NCI-H146 treated with DMSO at 0.1 percent for 48 hours (cell line): ENCODE data around the gene OSBPL1A.
"Not testable (repeated sequence)": the region's sequence is repeated elsewhere in the genome, so short reads cannot be mapped to it uniquely, and the experiment has no call there.

Experiments used
- DNase-seq: peaks from one replicate; lab custom pipeline; 2025; ENCODE audit not compliant: unreplicated experiment; lab: John Stamatoyannopoulos, UW

The OSBPL1A gene

DNA sequence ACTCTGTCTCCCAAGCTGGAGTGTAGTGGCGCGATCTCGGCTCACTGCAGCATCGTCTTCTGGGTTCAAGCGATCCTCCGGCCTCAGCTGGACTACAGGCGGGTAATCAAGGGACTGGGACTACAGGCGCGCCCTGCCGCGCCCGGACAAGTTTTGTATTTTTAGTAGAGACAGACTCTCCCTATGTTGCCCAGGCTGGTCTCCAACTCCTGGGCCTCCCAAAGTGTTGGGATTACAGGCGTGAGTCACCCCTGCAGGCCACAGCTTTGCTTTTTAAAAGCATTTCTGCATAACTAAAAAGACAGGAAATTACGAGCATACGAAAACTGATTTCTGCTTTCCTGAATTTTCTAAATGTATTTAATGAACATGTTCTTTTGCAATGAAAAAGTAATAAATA is 916 bp upstream of the OSBPL1A start:
- DNase-seq: no peak

DNA sequence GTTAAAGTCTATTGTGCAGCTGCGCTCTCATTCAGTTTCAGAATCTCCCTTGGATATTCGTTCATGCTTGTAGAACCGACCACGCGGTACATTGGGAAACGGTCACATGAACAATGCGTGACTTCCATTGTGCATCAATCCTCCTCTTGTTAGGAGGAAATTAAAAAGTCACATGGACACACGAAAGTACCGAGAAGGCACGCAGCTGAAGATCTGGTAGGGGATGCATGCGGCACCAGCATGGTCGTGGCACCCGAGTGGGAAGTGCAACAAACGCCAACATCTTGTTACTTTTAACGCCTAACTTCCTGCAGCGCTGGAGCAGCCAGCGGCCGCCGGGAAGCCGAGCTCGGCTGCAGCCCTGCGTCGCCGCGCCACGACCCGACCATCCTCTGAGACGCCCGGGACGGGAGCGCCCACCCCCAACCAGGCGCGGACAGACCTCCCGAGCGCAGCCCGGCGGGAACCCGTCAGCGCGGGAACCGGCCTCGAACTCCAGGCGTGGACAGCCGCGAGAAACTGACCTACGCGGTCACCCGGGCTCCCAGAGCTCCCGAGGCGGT is 412 bp downstream of the OSBPL1A start:
- peak; percentile 87 for DNase-seq

DNA sequence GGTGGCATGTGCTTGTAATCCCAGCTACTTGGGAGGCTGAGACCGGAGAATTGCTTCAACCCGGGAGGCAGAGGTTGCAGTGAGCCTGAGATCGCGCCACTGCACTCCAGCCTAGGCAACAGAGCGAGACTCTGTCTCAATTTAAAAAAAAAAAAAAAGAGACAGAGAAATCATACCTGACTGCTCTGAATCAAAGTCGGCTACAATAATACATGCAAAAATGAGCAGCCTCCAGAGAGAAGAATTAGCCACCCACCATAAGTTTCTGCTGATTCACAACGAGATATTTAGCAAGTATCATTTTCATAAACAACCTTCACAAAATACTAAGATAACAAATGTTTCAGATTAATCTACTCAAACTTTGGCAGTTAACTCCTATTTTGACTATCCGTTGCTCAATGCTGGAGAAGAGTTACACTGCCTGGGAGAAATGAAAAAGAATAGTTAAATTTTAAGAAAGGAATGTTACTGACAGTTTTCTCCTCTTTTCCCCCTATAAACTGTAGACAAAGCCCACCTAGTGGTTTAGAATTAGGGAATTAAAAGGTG is 1.5 kb downstream of the OSBPL1A start:
- DNase-seq: no peak

DNA sequence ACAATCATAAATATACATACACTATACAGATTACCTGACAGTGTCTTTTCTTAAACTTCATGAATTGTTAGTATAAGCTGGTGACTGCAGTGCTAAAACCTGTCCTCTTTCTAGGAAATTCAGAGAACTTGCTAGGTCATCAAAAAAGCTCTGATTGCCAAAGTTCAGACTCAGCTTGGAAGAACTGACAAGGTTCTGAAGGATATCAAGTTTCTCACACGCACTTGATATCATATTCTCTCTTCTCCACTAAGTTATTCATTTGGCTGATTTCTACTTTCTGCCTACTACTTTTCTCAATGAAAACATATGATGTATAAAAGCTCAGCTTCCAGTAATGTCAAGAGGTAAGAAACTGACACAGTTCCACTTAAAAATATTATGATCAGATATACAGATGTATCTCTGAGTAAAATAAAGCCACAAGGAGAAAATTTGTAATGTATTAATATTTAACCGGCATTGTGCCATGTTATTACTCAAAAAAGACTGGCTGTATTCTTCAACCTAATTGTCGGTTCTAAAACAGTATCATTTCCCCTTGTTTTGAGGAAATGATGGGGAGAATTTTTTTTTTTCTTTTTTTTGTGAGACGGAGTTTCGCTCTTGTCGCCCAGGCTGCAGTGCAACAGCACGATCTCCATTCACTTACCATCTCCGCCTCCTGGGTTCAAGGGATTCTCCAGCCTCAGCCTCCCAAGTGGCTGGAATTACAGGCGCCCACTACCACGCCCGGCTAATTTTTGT is 2.4 kb downstream of the OSBPL1A start:
- DNase-seq: no peak

DNA sequence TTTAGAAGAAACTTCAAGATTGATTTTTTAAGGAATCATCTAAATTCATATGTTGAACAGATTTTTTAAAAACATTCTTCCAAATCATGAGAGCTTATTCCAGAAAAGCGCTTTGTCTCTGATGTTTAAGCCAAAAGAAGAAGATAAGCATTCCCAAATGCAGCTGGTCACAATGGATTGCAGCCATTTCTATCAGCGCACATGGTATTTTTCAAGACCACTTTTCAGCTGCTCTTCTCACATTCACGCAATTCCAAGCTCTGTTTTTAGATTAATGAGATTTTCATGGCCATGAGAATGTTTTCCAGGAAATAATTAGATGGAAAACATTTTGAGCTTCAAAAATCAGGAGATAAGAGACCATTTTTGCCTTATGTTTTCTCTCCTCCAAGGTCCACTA is 8.7 kb downstream of the OSBPL1A start:
- DNase-seq: no peak

DNA sequence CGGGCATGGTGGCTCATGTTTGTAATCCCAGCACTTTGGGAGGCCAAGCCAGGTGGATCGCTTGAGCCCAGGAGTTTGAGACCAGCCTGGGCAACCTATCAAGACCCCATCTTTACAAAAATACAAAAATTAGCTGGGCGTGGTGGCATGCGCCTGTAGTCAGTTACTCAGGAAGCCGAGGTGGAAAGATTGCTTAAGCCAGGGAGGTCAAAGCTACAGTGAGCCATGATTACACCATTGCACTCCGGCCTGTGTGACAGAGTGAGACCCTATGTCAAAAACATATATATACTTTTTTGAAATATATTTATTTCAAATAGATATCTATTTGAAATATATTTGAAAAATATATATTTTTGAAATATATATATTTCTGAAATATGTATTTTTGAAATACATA is 10.9 kb downstream of the OSBPL1A start:
- no peak for DNase-seq

DNA sequence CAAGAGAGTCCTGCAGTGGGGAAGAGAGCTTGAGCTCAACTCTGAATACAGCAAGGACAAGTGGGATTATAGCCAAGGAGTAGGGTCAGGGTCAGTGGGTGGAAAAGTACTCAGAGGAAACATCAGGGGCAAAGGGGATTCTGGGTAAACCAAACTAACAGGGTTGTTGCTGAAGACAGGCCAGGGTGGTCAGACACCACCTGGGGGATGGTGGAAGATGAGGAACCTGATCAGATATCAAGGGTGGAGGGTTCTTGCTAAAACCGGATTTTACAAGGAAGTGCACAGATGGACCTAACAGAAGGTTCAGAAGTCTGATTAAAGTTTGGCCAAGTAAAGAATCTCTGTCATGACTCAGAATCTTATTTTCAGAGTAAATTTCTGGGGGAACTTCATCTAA is 16.5 kb downstream of the OSBPL1A start:
- DNase-seq: no peak

DNA sequence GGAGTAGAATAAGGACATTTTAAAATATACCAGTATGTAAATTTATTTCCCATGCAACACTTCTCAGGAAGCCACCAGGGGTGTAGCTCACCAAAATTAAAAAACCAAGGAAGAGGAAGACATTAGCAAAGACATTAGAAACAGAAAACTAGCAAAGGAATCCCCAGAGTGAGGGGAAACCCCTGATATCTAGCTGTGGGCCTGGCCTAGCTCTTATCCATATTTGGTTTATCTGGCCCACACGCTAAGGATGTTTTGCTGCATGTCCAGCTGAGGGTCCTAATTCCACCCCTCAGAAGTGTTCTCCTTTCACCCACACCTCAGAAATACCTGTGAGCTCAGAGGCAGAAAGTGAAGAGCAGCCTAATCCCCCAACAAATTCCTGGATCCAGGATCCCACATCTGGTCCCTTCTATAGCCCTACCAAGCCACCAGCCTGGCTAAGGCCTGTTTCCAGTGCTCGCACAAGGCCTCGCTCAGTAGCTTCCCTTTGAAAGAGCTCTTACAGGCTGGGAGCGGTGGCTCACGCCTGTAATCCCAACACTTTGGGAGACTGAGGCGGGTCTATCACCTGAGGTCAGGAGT is 17.4 kb downstream of the OSBPL1A start:
- DNase-seq: no peak

DNA sequence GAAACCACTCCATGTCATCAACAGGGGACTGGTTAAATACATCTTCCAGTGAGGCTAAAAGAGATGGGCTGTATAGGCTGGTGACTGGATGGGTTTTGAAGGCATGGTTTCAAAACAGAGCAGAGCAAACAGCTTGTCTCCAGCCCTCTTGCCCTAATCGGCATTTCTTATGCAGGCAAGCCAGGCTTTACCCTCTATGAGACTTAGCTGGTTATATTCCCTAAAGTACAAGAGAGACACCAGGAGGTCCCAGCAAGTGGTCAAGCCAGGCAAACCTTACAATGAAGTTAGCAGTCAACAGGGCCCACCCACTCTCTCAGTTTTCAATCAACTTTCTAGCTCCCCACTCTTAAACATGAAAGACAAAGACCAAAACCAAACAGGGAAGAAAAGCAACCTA is 19.0 kb downstream of the OSBPL1A start:
- no peak for DNase-seq

DNA sequence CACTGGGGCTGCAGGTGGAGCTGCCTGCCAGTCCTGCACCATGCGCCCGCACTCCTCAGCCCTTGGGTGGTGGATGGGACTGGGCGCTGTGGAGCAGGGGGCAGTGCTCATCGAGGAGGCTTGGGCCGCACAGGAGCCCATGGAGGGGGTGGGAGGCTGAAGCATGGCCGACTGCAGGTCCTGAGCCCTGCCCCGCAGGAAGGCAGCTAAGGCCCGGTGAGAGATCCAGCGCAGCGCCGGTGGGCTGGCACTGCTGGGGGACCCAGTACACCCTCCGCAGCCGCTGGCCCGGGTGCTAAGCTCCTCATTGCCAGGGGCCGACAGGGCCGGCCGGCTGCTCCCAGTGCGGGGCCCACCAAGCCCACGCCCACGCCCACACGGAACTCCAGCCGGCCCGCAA is 21.1 kb downstream of the OSBPL1A start:
- not testable (repeated sequence) for DNase-seq

DNA sequence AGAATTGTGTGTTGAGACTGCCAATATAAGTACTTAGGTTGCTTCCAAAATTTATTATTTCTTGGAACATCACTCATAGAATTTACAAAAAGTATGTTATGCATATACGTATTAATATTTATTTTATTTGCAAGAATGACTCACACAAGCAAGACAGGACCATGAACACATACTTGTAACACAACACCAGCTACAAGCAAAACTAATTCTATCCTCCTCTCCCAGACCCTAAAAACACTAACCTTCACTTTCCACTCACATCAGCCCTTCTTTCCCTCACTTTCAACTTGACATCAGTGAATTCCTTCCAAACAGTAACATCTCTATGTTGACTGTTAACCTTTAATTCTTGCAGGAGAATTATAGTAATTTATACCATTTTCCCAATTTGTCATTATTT is 24.3 kb downstream of the OSBPL1A start:
- no peak for DNase-seq

DNA sequence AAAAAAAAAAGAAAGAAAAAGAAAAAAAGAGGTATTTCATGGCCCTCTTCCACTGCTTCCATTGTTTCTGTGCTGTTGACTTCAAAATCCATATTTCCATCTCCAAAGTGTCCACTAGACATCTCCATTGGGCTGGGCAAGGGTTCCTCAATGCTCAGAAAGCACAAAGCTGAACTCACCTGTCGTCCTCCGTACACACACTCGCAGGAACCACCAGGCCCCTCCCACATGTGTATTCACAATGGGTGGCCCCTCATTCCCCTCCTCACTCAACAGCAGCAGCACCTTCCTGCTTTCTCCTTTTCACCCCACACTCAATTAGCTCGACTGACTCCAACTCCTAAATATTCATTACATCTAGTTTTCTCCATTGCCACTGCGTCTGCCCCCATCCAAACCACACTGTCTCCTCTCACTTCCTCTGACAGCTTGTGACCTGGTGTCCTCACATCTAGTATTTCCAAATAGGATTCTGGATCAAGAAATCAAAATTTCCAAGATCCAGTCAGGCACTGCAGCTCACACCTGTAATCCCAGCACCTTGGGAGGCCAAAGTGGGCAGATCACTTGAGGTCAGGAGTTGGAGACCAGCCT is 25.2 kb downstream of the OSBPL1A start:
- DNase-seq: no peak

DNA sequence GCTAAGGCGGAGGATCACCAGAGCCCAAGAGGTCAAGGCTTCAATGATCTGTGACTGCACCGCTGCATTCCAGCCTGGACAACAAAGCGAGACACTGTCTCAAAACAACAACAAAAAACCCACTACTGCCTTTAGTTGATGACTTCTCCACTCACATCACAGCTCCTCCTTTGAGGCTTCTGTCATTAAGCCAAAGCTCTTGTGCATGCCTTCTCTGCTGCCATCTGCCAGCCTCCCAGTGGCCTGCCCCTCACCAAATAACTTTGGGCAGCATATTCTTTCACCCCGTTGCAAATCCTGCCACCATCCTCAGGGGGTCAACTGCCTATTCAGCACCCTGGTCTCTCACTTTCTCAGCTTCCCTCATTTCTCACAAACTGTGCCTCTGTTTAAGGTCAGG is 27.5 kb downstream of the OSBPL1A start:
- no peak for DNase-seq

DNA sequence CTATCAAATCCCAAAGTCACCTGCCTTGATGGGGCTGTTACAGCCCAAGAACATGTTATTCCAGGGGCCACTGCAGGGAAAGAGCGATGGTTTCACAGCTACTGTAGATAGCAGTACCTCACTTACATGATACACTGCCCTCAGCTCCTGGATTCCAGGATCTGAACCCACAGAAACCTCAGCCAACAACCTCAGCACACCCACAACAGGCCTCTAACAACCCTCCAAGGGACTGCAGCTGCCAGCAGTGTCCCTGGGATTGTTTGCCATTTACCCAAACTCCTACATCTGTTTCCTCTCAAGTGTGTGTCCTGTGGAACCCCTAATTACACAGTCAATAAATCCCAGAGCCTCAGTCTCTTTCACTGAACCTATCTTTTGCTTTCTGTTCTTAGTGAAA is 28.2 kb downstream of the OSBPL1A start:
- DNase-seq: no peak

DNA sequence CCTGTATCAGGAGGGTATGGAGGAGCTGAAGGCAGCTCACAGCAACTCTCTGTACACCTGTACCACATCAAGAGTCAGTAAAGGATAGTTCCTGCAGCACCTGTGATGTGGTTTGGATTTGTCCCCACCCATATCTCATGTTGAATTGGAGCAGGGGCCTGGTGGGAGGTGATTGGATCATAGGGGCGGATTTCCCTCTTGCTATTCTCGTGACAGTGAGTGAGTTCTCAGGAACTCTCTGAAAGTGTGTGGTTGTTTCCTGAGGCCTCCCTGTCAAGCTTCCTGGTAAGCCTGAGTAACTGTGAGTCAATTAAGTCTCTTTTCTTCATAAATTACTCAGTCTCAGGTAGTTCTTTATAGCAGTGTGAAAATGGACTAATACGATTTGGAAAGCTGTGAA is 28.9 kb downstream of the OSBPL1A start:
- no peak for DNase-seq

DNA sequence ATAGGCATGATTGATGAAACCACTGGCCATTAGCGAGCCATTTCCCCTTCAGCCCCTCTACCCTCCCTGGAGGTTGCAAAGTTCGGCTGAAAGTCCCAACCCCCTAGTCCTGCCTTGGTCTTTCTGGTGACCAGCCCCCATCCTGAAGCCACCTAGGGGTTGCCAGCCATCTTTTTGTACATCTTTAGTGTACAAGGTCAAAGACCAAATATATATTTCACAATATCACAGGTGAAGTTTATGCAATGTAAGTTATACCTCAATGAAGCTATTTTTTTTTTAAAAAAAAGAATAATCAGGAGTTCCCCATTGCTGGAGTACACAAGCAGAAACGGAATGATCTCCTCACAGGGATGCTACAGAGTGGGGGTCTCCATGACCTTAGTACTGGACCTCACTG is 31.3 kb downstream of the OSBPL1A start:
- no peak for DNase-seq

DNA sequence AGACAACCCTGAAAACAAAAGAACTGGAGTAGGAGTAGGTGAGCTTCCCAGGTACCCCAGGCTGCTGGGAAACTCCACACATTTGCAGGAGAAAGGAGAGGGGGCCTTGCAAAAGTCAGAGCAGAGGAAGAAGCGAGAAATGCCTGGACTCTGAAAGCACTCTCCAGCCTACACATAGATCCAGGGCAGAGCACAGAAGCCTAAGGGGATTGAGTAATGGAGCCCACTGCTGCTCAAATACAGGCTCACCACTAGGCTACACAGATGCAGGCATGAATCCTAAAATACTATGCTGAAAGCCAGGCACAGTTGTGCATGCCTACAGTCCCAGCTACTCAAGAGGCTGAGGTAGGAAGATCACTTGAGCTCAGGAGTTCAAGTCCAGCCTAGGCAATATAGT is 33.4 kb downstream of the OSBPL1A start:
- no peak for DNase-seq

DNA sequence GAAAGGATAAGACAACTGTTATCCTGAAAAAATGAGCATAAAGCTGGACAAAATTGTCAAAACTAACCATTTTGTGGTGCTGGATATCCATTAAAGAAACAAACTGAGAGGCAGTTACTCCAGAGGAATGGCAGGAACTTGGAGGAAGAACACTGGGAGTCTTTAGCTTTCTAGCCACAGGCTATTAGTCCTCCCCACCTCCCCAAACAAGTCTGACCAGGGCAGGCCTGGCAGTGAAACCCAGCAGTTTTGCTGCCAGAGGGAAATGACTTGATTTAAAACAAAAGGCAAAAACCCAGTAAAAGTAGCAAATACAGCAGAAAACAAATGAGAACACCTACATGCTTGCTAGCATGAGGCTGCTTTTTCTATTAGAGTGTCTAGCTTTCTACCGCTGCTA is 34.9 kb downstream of the OSBPL1A start:
- DNase-seq: no peak

DNA sequence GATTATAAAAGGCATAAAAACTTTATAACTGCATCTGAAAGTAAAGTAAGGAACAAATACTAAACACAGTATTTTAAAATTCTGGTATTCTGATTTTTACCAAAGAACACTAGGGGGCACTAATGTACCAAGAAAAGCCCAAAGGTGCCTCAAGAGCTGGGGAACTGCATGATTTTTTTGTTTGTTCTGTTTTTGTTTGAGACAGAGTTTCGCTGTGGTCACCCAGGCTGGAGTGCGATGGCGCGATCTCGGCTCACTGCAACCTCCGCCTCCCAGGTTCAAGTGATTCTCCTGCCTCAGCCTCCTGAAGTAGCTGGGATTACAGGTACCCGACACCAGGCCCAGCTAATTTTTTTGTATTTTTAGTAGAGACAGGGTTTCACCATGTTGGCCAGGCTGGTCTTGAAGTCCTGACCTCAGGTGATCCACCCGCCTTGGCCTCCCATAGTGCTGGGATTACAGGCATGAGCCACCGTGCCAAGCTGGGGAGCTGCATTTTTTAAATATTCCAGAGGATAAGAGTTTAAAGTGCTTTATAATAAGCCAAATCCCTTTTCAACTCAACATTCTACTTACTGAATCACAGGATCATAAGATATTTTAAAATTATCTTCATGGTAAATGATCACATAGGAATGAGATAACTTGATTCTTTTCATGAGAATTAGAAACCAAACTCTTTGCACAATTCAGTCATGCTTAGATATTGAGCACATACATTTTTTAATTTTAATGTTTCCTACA is 37.7 kb downstream of the OSBPL1A start:
- peak; percentile 76 for DNase-seq

DNA sequence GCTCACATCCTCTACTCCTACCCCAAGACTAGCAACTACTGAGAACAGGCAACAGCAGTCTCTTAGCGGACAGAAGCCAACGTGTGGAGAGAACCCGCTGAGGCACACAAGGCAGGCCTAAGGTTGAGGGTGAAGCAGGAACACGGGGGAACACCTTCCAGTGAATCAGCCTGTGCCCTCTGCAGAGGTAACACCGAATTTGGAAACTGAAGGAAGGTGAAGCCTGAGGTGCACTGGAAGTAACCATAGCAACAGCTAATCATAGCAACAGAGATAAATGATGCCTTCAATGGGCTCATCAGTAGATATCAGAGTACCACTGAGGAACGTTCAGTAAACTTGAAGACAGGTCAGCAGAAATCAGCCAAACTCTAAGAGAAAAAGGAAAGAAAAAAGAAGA is 43.3 kb downstream of the OSBPL1A start:
- no peak for DNase-seq

DNA sequence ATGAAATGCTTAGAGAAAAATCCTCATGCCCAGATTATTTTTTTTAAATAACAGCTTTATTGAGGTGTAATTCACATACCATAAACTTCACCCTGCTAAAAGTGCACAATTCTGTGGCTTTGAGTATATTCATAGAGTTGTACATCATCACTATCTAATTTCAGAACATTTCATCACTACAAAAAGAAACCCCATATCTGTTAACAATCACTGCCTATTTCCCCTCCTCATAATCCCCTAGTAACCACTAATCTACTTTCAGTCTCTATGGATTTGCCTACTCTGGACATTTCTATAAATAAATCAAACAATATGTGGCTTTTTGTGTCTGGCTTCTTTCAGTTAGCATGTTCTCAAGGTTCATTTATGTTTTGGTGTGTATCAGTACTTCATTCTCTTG is 51.4 kb downstream of the OSBPL1A start:
- DNase-seq: no peak
